NCI-H748 (cell line): ENCODE results near the gene FAM174C.

ENCODE experiments used
- DNase-seq: peaks from one replicate; lab custom pipeline; 2025; ENCODE audit not compliant: unreplicated experiment; lab: John Stamatoyannopoulos, UW

FAM174C gene

DNA sequence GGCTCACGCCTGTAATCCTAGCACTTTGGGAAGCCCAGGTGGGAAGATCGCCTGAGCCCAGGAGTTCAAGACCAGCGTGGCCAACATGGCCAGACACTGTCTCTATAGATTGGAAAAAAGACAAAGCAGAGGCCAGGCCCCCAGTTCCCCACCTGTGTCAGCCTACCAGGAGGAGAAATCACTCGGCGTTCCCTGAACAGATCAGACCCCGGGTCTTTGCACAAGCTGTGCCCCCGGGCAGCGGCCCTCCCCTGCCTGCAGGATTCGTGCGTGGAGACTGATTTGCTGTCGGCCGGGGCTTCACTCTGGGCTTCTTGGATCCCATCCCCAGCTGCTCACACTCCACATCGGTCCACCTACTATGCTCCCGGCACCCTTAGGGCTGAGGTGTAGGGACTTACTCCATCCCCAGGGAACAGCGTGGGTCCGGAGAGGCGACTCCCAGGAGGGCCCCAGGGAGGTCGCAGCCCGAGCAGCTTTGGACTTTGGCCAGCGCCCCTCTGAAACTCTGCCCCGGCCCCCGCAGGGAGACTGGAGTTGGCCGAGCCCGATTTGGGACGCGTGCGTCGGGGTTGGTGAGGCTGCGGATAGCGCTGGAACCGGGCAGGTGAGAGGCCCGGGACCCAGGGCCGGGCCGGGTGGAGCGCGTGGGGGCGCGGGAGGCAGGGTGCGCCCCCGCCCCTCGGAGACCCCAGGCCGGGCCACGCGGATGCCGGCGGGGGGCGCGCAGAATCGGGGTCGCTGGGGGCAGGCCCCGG is 9.8 kb downstream of the FAM174C start:
- DNase-seq: no peak

DNA sequence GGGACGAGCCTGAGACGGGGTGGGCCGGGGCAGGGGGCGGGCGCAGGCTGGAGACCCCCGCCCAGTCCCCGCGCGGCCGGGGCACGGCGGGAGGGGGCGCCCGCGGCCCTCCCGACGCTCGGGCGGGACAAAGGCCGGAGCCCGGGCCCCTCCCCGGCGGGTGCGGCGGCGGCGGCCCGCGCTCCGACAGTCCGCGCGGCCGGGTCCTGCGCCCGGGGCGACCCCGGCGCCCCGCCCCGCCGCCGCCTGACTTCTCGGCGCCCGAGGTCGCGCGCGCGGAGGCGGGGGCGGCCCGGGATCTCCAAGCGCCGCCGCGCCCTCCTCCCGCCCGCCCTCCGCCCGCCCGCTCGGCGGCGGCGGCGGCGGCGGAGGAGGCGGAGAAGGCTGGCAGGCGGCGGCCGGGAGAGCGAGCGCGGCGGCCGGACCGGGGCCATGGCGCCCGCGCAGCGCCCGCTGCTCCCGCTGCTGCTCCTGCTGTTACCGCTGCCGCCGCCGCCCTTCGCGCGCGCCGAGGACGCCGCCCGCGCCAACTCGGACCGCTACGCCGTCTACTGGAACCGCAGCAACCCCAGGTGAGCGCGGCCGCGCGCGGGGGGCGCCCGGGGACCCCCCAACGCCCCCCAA is 10.5 kb downstream of the FAM174C start, which contains the start of gene EFNA2:
EFNA2 (plus strand) TSS at position 137 of the 624 bp plus-strand sequence; CDS start at position 433, 296 bp downstream.
- DNase-seq: peak; percentile 23

DNA sequence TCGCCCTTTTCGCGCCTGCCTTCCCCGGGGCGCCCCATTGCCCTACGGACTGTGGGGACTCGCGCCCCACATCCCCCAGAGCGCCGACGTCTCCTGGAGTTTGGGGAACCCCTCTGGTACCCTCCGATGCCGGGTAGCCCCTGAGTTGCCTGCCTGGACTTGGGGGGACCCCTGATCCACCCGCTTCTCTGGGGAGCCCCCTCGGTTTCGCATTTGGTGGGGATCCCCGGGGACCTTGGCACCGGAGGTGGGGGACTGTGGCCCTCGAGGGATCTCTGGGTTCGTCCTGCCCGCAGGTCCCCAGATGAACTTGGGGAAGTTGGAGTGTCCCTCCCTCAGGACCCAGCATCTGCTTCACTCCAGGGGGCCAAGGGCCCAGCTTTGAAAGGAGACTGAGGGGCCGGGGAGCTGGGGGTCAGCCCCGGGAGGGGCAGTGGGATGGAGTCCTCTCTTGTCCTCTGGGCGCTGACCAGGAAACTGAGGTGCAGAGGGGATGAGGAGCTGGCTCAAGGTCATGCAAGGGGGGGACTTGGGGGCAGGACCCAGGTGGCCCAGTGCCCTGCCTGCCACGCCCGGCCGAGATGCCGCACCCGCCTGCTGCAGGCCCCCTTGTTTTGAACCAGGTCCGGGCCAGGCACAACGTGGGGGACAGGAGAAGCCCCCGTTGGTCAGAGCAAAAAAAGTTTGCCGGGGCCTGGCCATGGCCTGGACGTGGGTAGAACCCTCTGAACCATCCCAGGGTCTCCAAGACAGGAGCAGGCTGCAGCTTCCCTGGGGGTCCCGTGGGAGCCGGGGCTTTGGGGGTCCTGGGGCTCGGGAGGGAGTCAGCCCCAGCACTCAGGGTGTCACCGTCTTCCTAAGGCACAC is 11.4 kb downstream of the FAM174C start:
- DNase-seq: no peak

DNA sequence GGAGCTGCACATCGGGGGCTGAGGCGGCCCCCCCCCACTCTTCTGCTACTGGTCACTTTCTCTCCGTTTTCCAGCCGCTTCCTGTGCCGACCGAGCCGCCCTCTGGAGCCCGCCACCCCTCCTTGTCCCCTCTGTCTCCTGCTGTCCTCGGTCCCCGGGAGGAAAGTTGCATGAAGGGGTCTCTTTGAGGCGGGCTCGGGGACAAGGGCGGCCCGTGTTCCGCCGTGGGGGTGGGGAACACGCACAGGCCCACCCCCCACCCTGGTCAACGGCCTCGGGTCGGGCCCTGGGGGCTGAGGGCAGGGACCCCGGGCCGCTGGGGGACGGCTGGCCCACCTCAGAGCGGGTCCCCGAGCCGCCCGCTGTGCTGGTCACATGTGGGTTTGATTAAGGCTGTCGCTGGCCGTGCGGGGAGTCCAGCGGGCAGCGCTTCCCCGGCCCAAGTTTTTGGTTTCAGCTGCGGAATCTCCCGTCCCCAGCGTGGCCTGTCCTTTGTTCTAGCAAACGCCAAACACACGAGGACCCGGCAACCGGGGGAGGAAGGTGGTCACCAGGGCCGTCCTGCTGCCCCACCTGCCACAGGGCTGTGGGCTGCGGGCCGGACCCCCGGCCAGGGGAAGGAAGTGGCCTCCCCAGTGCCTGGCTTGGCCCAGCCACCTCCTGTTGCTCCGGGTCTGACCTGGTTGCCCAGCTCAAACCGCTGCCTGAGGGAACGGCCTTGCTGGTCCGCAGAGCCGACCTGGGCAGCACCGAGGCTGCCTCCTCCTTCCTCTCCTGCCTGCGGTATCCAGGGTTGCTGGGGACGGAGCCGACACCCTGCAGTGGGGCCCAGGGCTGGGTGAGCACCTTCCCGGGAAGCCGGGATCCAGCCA is 12.3 kb downstream of the FAM174C start:
- peak; percentile 5 for DNase-seq

DNA sequence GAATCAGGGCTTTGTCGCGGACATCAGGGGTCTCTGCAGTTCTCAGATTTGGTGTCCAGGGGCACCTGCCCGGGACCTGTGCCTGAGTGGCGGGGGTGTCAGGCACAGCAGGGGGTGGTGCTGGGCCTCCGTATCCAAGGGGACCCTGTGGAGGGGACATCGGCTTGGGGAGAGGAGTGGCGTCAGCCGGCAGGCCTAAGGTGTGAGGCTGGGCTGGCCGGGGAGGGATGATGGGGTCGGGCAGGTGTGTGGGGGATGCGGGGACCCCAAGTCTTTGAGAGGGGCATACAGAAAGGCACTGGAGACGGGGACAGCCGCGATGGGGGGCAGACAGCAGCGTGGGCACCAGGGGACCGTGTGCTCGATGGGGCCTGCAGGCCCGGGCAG is 12.9 kb downstream of the FAM174C start:
- DNase-seq: no peak

DNA sequence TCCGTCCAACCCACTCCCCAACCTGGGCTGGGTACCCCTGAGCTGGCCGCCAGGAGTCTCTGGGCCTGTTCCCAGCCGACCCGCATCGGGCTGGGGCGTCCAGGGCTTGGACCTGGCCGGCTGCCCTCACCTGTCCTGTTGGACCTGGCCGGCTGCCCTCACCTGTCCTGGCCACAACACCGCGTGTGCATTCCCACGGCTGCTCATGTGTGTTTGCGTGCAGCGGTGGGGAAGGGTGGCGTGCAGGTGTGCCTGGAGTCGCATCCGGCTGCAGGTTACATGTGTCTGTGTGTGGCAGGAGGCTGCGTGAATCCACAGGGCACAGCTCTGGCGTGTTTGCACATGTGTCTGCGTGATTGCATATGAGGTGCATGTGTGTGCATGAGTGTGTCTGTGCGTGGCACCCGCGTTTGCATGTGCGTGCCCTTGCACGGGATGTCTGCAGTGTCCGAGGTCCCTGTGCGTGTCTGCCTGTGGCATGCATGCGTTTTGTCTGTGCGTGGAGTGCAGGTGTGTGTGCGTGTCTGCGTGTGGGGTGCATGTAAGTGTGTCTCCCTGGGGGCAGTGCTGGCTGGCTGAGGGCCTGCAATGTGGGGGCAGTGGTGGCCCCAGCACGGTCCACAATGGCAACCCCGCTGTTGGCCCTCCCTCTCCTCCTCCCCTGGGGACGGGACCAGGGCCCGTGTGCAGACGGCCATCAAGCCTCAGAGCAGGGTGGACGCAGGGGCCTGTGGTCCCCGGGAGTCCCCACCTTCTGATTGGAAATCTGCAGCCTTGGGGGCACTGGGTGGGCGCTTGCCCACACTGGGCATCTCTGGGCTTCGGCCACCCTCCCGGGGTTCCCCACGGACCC is 13.7 kb downstream of the FAM174C start:
- DNase-seq: no peak

DNA sequence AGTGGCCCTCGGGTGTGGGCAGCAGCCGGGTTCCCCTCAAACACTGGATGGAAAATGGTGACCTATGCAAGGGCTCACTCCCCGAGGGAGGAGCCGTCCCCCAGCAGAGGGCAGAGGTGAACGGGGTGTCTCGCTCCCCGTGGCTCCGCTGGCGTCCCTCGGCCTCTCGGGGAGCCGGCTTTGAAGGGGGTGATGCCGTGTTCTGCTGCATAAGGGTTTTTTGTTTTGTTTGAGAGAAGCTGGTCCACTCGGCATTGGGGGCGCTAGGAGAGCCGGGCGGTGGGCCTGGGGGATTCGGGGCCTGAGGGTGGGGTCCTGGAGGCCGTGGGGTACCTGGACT is 14.3 kb downstream of the FAM174C start:
- no peak for DNase-seq

DNA sequence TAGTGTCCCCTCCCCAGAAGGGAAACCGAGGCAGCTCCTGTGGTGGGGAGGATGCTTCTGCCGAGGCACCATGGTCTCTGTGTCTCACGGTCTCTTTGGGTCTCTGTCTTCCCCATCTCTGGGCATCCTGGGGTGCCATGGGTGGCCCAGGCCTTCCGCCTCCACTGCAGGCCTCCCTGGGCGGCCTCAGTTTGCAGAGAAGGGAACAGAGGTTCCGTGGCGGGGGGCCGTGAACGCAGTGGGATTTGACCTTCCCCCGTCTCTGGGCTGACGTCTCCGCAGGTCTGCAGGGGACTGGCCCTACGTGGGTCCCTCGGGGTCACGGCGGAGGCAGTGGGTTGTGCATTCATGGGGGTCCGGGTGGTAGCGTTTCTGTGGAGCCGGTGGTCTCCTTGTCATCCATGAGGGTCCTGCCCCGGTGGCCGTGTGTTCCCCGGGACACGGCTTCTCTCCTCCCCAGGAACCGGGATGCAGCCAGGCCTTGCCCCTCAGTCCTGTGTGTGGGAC is 14.9 kb downstream of the FAM174C start:
- no peak for DNase-seq

DNA sequence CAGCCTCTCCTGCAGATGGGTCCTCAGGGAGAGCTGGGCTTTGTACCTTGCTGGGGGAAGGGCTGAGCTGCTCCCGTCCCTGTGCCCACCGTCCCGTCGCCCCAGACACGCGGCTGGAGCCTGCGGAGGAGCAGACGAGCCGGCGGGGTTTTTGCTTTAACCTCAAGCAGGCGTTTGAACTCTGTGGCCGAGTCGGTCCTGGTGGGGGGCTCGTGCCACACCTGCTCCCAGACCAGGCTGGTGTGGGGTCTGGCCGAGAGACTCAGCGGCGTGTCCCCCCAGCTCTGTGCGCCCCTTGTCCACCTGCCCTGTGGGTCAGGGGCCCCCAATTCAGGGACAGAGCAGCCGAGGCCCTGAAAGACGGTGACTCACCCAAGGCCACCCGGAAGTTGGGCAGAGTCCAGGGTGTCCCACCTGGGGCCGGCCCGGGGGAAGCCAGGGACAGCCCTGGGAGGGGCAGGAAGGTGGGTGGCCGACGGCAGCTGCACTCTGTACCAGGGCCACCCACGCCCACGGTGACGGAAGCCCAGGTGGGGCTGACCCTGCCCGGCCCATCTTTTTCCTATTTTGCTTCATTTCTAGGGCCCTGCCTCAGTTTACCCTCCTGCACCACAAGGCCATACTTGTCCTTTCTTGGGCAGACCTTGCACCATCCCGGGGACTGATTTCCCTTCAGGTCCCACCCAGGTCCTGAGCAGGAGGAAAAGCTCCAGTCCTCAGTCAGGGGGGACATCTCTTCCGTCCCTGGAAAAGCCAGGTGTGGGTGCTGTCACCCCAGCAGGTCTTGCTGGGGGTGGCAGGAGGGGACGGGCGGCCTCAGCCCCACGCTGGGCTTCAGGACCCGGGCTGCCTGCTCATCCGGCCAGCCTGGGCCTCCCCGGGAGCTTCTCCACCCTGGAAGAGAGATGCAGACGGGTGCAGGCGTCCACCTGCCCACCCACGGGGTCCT is 15.6 kb downstream of the FAM174C start:
- DNase-seq: no peak

DNA sequence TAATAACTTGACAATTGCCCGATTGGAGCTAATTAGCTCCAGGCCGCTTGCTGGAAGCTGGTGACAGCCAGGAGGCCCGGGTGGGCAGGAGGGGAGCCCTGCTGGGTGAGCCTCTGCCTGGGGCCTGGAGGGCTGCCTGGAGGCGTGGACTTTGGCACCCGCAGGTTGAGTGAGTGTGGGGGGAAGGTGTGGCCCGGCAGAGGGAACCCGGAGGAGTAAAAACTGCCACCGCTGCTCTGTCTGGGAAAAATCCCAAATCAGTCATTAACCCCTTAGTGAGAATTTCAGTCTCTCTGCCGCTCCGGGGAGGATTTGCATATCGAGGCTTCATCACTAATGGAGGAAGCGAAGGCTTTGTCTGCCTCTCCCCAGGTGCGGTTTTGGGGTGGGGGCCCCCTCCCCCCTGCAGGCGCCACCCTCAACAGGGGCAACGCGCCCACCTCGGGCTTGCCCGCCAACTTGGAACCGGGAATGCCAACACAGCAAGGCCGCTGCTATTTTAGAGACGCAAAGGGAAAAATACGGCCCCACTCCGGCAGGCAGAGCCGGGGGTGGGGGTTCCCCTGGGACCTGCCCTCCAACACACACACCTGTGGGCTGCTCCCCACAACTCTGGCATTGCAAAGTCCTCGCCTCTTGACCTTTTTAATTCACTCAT is 16.6 kb downstream of the FAM174C start:
- DNase-seq: no peak

DNA sequence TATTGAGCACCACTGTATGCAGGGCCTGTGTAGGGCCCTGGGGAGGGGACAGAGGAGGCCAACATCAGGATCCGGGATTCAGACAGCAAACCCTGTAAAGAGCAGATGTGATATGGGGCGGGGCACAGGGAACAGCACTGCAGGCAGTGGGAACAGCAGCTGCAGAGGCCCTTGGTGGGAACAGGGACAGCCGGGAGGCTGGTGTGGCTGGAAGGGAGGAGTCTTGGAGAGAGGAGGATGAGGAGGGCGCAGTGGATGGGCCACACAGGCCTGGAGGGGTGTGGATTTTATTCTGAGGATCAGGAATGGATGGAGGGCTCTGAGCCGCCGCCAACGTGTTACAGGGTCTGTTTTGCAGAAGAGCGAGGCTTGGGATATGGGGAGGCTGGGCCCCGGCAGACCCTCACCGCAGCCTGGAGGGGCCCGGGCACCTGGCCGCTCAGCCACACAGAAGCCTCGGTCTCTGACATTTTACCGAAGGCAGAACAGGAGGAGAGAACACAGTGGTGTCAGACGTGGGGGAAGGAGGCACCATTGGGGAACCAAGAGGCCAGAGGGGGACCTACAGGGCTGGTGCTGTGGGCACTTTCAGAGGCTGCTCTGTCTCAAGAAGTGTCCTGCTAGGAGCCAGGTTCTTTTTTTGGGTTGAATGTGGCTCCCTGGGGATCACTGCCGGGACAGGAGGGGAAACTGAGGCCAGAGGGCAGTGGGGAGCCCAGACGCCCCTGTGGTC is 17.3 kb downstream of the FAM174C start:
- no peak for DNase-seq

DNA sequence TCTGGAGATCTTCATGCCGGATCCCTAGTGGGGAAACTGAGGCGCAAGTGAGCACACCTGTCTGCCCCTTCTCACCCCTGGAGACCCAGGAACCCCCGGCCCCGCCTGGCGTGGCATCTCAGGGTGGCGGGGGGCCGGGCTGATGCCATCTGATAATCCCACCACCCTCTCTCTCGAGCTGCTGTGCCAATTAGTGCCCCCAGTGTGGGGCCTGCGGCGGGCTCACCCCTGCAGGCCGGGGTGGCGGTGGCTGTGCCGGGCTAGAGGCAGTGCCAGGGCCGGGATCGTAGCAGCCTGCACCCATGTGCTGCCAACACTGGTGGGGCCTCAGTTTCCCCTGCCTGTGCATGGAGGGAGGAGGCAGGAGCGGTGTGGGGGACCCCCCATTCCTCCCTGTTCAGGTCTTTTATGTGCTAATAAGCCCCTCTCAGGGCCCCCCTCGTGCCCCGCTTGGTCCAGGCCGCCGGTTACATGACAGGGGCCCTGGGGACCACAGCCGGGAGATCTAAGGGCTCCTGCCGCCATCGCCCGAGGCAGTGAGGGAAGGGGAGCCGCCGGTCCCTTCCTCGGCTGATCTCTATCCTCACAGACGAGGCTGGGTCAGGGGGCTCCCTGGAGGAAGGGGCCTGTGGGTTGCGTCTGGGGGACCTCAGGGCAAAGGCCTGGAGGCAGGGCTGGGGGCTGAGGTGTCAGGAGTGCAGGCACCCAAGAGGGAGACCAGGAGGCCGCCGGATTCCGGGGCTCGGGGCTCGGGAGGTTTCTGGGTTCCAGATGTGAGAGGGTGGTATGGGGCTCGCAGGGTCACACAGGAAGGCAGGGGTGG is 18.7 kb downstream of the FAM174C start:
- no peak for DNase-seq

DNA sequence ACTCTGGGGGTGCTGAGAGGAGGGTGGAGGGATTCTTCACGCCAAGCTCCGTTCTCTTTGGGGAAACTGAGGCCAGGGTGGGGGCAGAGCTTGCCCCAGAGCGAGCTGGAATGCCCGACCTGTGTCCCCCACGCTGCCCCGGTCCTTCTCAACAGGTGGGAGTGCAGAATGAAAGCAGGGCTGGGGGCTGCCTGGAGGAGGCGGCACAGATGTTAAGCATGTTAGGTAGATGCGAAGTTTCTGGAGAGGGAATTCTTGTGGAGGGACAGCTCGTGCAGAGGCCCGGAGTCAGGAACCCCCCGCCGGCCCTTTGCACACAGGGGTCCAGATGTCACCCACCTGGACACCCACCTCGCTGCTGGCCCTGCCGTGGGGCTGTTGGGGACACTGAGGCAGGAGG is 19.4 kb downstream of the FAM174C start:
- DNase-seq: no peak

DNA sequence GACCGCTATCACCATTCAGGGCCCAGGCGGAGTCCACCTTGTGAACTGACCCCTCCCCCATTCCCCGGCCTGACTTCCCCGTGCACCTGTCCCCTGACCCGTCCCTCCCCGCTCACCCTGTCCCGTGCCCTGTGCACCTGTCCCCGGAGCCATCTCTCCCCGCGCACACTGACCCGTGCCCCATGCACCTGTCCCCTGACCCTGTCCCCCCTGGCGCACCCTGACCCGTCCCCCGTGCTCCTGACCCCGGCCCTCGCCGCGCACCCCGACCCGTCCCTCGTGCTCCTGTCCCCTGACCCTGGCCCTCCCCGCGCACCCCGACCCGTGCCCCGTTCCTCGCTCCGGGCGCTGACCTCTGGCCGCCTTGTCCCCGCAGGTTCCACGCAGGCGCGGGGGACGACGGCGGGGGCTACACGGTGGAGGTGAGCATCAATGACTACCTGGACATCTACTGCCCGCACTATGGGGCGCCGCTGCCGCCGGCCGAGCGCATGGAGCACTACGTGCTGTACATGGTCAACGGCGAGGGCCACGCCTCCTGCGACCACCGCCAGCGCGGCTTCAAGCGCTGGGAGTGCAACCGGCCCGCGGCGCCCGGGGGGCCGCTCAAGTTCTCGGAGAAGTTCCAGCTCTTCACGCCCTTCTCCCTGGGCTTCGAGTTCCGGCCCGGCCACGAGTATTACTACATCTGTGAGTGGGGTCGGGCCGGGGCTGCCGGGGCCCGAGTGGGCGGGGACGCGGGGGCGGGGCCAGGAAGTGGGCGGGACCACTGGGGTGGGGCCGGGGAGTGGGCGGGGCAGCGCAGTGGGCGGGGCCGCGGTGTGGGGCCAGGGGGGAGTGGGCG is 20.1 kb downstream of the FAM174C start:
- peak; percentile 47 for DNase-seq

DNA sequence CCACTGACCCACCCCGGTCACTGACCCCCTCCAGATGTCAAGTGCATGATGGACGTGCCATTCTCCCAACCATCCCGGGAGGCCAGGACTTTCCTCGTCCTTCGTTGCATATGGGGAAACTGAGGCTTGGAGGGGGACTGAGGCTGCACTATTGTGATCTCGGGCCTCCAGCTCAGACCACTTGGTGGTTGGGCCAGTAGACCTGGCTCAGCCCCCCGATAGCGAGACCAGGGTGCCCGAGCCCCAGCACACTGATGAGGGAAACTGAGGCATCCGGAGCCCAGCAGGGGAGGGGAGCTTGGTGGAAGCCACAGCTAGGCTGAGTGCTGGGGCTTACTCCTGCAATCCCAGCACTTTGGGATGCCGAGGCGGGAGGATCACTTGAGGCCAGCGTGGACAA is 20.7 kb downstream of the FAM174C start:
- no peak for DNase-seq
